ENCODE results near the gene ACD.

DNA sequence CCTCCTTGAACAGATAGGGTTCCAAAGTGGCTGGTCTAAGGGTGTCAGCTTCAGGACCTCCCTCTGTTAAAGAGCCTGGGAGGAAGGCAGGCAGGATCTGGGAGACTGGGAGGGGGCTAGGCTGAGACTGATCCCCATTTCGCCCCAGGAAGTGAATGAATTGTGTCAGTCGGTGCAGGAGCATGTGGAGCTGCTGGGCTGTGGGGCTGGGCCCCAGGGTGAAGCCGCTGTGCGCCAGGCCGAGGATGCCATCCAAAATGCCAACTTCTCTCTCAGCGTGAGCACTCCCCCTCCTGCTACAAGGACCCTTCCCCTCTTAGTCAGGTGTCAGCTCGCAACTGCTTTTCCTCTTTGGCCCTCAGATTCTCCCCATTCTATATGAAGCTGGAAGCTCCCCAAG lies 9.0 kb downstream of the ACD start:
- TF ChIP-seq, protein P1, sequence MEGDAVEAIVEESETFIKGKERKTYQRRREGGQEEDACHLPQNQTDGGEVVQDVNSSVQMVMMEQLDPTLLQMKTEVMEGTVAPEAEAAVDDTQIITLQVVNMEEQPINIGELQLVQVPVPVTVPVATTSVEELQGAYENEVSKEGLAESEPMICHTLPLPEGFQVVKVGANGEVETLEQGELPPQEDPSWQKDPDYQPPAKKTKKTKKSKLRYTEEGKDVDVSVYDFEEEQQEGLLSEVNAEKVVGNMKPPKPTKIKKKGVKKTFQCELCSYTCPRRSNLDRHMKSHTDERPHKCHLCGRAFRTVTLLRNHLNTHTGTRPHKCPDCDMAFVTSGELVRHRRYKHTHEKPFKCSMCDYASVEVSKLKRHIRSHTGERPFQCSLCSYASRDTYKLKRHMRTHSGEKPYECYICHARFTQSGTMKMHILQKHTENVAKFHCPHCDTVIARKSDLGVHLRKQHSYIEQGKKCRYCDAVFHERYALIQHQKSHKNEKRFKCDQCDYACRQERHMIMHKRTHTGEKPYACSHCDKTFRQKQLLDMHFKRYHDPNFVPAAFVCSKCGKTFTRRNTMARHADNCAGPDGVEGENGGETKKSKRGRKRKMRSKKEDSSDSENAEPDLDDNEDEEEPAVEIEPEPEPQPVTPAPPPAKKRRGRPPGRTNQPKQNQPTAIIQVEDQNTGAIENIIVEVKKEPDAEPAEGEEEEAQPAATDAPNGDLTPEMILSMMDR (IDR thresholded peaks at IDR 0.05 in 2 of 3, conservative IDR thresholded peaks at IDR 0.05 in 1 of 3; ENCODE audit: insufficient read depth in 2 of 3, low read depth in 1 of 3, low read length in 3 of 3): no peak
- TF ChIP-seq, protein P2, sequence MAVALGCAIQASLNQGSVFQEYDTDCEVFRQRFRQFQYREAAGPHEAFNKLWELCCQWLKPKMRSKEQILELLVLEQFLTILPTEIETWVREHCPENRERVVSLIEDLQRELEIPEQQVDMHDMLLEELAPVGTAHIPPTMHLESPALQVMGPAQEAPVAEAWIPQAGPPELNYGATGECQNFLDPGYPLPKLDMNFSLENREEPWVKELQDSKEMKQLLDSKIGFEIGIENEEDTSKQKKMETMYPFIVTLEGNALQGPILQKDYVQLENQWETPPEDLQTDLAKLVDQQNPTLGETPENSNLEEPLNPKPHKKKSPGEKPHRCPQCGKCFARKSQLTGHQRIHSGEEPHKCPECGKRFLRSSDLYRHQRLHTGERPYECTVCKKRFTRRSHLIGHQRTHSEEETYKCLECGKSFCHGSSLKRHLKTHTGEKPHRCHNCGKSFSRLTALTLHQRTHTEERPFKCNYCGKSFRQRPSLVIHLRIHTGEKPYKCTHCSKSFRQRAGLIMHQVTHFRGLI (CRISPR knock-in tag; IDR thresholded peaks at IDR 0.05): no peak
- no peak for TF ChIP-seq EP300 (IDR thresholded peaks at IDR 0.05; ENCODE audit: low read length)
- no peak for TF ChIP-seq CBX3 (IDR thresholded peaks at IDR 0.05; ENCODE audit: borderline replicate concordance in 1 of 2, low read length in 2 of 2)
- no peak for TF ChIP-seq RFX1 (IDR thresholded peaks at IDR 0.05)
- no peak for TF ChIP-seq ZFP36 (IDR thresholded peaks at IDR 0.05; ENCODE audit: low read depth, low read length, partially characterized antibody)
- TF ChIP-seq, protein P3, sequence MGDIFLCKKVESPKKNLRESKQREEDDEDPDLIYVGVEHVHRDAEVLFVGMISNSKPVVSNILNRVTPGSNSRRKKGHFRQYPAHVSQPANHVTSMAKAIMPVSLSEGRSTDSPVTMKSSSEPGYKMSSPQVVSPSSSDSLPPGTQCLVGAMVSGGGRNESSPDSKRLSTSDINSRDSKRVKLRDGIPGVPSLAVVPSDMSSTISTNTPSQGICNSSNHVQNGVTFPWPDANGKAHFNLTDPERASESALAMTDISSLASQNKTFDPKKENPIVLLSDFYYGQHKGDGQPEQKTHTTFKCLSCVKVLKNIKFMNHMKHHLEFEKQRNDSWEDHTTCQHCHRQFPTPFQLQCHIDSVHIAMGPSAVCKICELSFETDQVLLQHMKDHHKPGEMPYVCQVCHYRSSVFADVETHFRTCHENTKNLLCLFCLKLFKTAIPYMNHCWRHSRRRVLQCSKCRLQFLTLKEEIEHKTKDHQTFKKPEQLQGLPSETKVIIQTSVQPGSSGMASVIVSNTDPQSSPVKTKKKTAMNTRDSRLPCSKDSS (IDR thresholded peaks at IDR 0.05; ENCODE audit: low read depth, partially characterized antibody): no peak
- TF ChIP-seq ZNF174 (CRISPR knock-in tag; IDR thresholded peaks at IDR 0.05): no peak
- TF ChIP-seq, protein P4, sequence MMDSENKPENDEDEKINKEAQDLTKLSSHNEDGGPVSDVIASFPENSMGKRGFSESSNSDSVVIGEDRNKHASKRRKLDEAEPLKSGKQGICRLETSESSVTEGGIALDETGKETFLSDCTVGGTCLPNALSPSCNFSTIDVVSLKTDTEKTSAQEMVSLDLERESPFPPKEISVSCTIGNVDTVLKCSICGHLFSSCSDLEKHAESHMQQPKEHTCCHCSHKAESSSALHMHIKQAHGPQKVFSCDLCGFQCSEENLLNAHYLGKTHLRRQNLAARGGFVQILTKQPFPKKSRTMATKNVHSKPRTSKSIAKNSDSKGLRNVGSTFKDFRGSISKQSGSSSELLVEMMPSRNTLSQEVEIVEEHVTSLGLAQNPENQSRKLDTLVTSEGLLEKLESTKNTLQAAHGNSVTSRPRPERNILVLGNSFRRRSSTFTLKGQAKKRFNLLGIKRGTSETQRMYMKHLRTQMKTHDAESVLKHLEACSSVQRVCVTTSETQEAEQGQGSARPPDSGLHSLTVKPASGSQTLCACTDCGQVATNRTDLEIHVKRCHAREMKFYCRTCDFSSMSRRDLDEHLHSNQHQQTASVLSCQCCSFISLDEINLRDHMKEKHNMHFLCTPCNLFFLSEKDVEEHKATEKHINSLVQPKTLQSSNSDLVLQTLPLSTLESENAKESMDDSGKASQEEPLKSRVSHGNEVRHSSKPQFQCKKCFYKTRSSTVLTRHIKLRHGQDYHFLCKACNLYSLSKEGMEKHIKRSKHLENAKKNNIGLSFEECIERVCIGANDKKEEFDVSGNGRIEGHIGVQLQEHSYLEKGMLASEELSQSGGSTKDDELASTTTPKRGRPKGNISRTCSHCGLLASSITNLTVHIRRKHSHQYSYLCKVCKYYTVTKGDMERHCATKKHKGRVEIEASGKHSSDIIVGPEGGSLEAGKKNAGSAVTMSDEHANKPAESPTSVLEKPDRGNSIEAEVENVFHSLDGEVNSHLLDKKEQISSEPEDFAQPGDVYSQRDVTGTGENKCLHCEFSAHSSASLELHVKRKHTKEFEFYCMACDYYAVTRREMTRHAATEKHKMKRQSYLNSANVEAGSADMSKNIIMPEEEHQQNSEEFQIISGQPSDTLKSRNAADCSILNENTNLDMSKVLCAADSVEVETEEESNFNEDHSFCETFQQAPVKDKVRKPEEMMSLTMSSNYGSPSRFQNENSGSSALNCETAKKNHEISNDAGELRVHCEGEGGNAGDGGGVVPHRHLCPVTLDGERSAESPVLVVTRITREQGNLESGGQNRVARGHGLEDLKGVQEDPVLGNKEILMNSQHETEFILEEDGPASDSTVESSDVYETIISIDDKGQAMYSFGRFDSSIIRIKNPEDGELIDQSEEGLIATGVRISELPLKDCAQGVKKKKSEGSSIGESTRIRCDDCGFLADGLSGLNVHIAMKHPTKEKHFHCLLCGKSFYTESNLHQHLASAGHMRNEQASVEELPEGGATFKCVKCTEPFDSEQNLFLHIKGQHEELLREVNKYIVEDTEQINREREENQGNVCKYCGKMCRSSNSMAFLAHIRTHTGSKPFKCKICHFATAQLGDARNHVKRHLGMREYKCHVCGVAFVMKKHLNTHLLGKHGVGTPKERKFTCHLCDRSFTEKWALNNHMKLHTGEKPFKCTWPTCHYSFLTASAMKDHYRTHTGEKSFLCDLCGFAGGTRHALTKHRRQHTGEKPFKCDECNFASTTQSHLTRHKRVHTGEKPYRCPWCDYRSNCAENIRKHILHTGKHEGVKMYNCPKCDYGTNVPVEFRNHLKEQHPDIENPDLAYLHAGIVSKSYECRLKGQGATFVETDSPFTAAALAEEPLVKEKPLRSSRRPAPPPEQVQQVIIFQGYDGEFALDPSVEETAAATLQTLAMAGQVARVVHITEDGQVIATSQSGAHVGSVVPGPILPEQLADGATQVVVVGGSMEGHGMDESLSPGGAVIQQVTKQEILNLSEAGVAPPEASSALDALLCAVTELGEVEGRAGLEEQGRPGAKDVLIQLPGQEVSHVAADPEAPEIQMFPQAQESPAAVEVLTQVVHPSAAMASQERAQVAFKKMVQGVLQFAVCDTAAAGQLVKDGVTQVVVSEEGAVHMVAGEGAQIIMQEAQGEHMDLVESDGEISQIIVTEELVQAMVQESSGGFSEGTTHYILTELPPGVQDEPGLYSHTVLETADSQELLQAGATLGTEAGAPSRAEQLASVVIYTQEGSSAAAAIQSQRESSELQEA (IDR thresholded peaks at IDR 0.05; ENCODE audit: low read depth): no peak
- TF ChIP-seq BCOR (IDR thresholded peaks at IDR 0.05): no peak
- TF ChIP-seq, protein P5, sequence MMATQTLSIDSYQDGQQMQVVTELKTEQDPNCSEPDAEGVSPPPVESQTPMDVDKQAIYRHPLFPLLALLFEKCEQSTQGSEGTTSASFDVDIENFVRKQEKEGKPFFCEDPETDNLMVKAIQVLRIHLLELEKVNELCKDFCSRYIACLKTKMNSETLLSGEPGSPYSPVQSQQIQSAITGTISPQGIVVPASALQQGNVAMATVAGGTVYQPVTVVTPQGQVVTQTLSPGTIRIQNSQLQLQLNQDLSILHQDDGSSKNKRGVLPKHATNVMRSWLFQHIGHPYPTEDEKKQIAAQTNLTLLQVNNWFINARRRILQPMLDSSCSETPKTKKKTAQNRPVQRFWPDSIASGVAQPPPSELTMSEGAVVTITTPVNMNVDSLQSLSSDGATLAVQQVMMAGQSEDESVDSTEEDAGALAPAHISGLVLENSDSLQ (IDR thresholded peaks at IDR 0.05): no peak

Data from K562 (cell line).